HG02973 (cell line): ENCODE results near the gene HES2.
"Not testable (repeated sequence)": the region's sequence is repeated elsewhere in the genome, so short reads cannot be mapped to it uniquely, and the experiment has no call there.

Experiments
- ATAC-seq: cut with Tn5 transposase; IDR thresholded peaks from one replicate; pipeline ENCODE4 v1.9.1; 2021; ENCODE audit warnings: moderate library complexity; ENCODE audit not compliant: unreplicated experiment

The HES2 gene

GRCh38 chr1:6391951-6392808, 27.5 kb downstream of the HES2 start:
- no peak for ATAC-seq

- no peak for ATAC-seq
Observed at GRCh38 chr1:6389971-6390370, 29.7 kb downstream of the HES2 start.

- no peak for ATAC-seq
Observed at GRCh38 chr1:6386371-6386949, 33.3 kb downstream of the HES2 start.

GRCh38 chr1:6385488-6386191, 34.1 kb downstream of the HES2 start:
- ATAC-seq: no peak

- no peak for ATAC-seq
Observed at GRCh38 chr1:6384962-6385361, 34.8 kb downstream of the HES2 start.

GRCh38 chr1:6384135-6384534, 35.6 kb downstream of the HES2 start:
- no peak for ATAC-seq

GRCh38 chr1:6380037-6380436, 39.7 kb downstream of the HES2 start:
- no peak for ATAC-seq

- ATAC-seq: no peak
Observed at GRCh38 chr1:6378096-6378746, 41.5 kb downstream of the HES2 start.

- ATAC-seq: no peak
Observed at GRCh38 chr1:6373961-6374720, 45.6 kb downstream of the HES2 start.

GRCh38 chr1:6372236-6372635, 47.5 kb downstream of the HES2 start:
- not testable (repeated sequence) for ATAC-seq

GRCh38 chr1:6370006-6370405, 49.7 kb downstream of the HES2 start:
- ATAC-seq: no peak

- no peak for ATAC-seq
Observed at GRCh38 chr1:6367381-6368012, 52.2 kb downstream of the HES2 start.

- no peak for ATAC-seq
Observed at GRCh38 chr1:6365047-6365446, 54.7 kb downstream of the HES2 start.

- not testable (repeated sequence) for ATAC-seq
Observed at GRCh38 chr1:6363085-6363884, 56.4 kb downstream of the HES2 start.
